GM12878 (cell line): ENCODE data around the gene DENND1A. TPM values are rescaled to one million over a fixed set of nuclear protein-coding genes. Genes with fewer than 3 reads are reported as not detected.

ENCODE experiments used
- ATAC-seq: fragments of 200-7000 bp; cut with Tn5 transposase; 3 replicates; pipeline ENCODE4 v1.9.1; 2020; ENCODE audit warnings: mild to moderate bottlenecking, moderate library complexity
- BruUV-seq: library from RNA; stranded (reverse); fragments of 400-500 nt; replicated peaks from 2 replicates; lab custom pipeline; 2021; lab: Mats Ljungman, UMichigan
- CTCF ChIA-PET: fragments of 300-600 bp; sonication (Branson Sonifier 250); formaldehyde crosslinking; extraction: SDS; loops from one replicate; lab custom pipeline; 2021; ENCODE audit warnings: inconsistent platforms; lab: Yijun Ruan, JAX
- POLR2A ChIA-PET: fragments of 350-600 bp; formaldehyde crosslinking; extraction: SDS; loops from one replicate; lab custom pipeline; 2021; ENCODE audit warnings: inconsistent platforms; lab: Charles Lee
- RAD21 ChIA-PET: fragments of 300-600 bp; sonication (Branson Sonifier 250); formaldehyde crosslinking; loops from one replicate; lab custom pipeline; 2023; ENCODE audit warnings: antibody characterized with exemption; ENCODE audit not compliant: unreplicated experiment; lab: Charles Lee
- SMC1A ChIA-PET: fragments of 300-600 bp; sonication (Branson Sonifier 250); formaldehyde crosslinking; loops from one replicate; lab custom pipeline; 2023; ENCODE audit not compliant: unreplicated experiment, uncharacterized antibody; lab: Charles Lee
- DNase-seq: peaks from one replicate; pipeline ENCODE4 v3.0.0-alpha.2; 2011; ENCODE audit warnings: low read depth, low spot score
- FAIRE-seq: peaks from 3 replicates; lab custom pipeline; 2011; peaks lifted over from hg19 to GRCh38; lab: Jason Lieb, UNC
- H2AFZ ChIP-seq: 2 replicates; pipeline ENCODE4 v1.6.0; 2011; ENCODE audit warnings: low read depth, low read length, control low read depth; ENCODE audit not compliant: control insufficient read depth
- H3K27ac ChIP-seq: 2 replicates; pipeline ENCODE4 v1.5.1; 2011; ENCODE audit warnings: control low read depth; ENCODE audit not compliant: control insufficient read depth, insufficient read depth
- H3K27me3 ChIP-seq, 2 experiments: replicated peaks in 1 of 2; 2 replicates each; pipeline versions ENCODE4 v1.6.0 to v1.6.1; 2011; ENCODE audit warnings: low read length in 1 of 2; ENCODE audit not compliant: control insufficient read depth in 2 of 2, insufficient read depth in 2 of 2
- H3K36me3 ChIP-seq, 2 experiments: 2 replicates each; pipeline ENCODE4 v1.5.1; 2011; ENCODE audit warnings: low read length in 1 of 2; ENCODE audit not compliant: control insufficient read depth in 2 of 2, insufficient read depth in 2 of 2
- H3K4me1 ChIP-seq: 2 replicates; pipeline ENCODE4 v1.6.1; 2011; ENCODE audit warnings: mild to moderate bottlenecking, low read length, moderate library complexity, mixed read lengths; ENCODE audit not compliant: control insufficient read depth, insufficient read depth
- H3K4me2 ChIP-seq: 2 replicates; pipeline ENCODE4 v1.6.0; 2011; ENCODE audit warnings: control low read depth; ENCODE audit not compliant: control insufficient read depth, insufficient read depth
- H3K4me3 ChIP-seq: fragments of 200-600 bp; sonication (generic); 2 replicates; pipeline ENCODE4 v1.5.1; 2016
- H3K79me2 ChIP-seq: 2 replicates; pipeline ENCODE4 v1.6.0; 2011; ENCODE audit warnings: low read length; ENCODE audit not compliant: control insufficient read depth, insufficient read depth
- H3K9ac ChIP-seq: 2 replicates; pipeline ENCODE4 v1.8.0; 2011; ENCODE audit warnings: low read length, control low read depth, mixed read lengths; ENCODE audit not compliant: control insufficient read depth, insufficient read depth
- H3K9me3 ChIP-seq: replicated peaks from 3 replicates; pipeline ENCODE4 v1.5.1; 2011; ENCODE audit warnings: mild to moderate bottlenecking, low read length; ENCODE audit not compliant: control insufficient read depth, insufficient read depth
- H4K20me1 ChIP-seq: 2 replicates; pipeline ENCODE4 v1.6.0; 2011; ENCODE audit not compliant: control insufficient read depth, insufficient read depth
- ATF2 ChIP-seq: IDR thresholded peaks from 2 replicates; pipeline ENCODE4 v1.6.1; 2012; ENCODE audit warnings: low read length, inconsistent platforms
- BCL3 ChIP-seq: IDR thresholded peaks from 2 replicates; pipeline ENCODE4 v1.6.1; 2011; ENCODE audit warnings: borderline replicate concordance, low read depth, mild to moderate bottlenecking, moderate library complexity, low read length; ENCODE audit not compliant: insufficient read depth, poor library complexity, severe bottlenecking
- MXI1 ChIP-seq: fragments of 150-350 bp; IDR thresholded peaks from 2 replicates; pipeline ENCODE4 v1.6.1; 2011; ENCODE audit warnings: low read depth, mild to moderate bottlenecking, inconsistent platforms, low read length, improper control_type of control experiment
- NFYB ChIP-seq: IDR thresholded peaks from 2 replicates; pipeline ENCODE4 v1.6.1; 2011; ENCODE audit warnings: low read depth, mild to moderate bottlenecking, low read length, improper control_type of control experiment, moderate library complexity; ENCODE audit not compliant: insufficient read depth
- PKNOX1 ChIP-seq: fragments of 450-650 bp; IDR thresholded peaks from 2 replicates; pipeline ENCODE4 v1.6.1; 2016; ENCODE audit warnings: mild to moderate bottlenecking
- POU2F2 ChIP-seq: IDR thresholded peaks from 3 replicates; pipeline ENCODE4 v1.6.1; 2011; ENCODE audit warnings: low read depth, mild to moderate bottlenecking, low read length, borderline replicate concordance
- RAD51 ChIP-seq: fragments of 450-650 bp; IDR thresholded peaks from 2 replicates; pipeline ENCODE4 v1.6.1; 2016; ENCODE audit warnings: moderate library complexity, mild to moderate bottlenecking, inconsistent platforms
- RBBP5 ChIP-seq: fragments of 200-600 bp; sonication (generic); conservative IDR thresholded peaks from 2 replicates; pipeline ENCODE4 v1.6.1; 2016
- SMAD1 ChIP-seq: fragments of 450-650 bp; IDR thresholded peaks from 2 replicates; pipeline ENCODE4 v1.6.1; 2018; ENCODE audit warnings: mild to moderate bottlenecking, low read depth; ENCODE audit not compliant: partially characterized antibody
- TBL1XR1 ChIP-seq: IDR thresholded peaks from 2 replicates; pipeline ENCODE4 v1.6.1; 2012; ENCODE audit warnings: low read depth, low read length, improper control_type of control experiment
- WGBS: methylation state at CpG from one replicate; pipeline ENCODE4 v1.1.6; 2016; ENCODE audit warnings: low lambda C conversion rate; ENCODE audit not compliant: insufficient replicate concordance, insufficient coverage; ENCODE audit errors: missing lambda C conversion rate; 5-methylcytosine and 5-hydroxymethylcytosine counted together
- in situ Hi-C: fragments of 300-500 bp; cut with MboI; formaldehyde crosslinking; loops from 9 replicates; pipeline ENCODE4 v1.14.3; 2018; ENCODE audit warnings: mixed read lengths
- intact Hi-C: fragments of 100-400 bp; cut with micrococcal nuclease; formaldehyde crosslinking; loops from one replicate; pipeline ENCODE4 v1.14.2; 2022; ENCODE audit not compliant: unreplicated experiment
- polyA plus RNA-seq, 11 experiments: library from polyadenylated mRNA; depleted of rRNA in 4 of 11; unstranded in 6 of 11; stranded (reverse) in 5 of 11; fragments of >200 nt; fragmentation: Nextera tagmentation in 4 of 11; fragmentation: Illumina TruSeq in 1 of 11; extraction: Ambion mirVana in 4 of 11; extraction: Trizol in 1 of 11; gene quantifications; 1 replicate in 1 of 11; 2 replicates in 10 of 11; pipeline versions ENCODE4 v1.2.1 to v1.2.3, GENCODE V29; 2011 to 2016; ENCODE audit warnings: inconsistent platforms in 2 of 11, missing spikeins in 2 of 11, low read depth in 1 of 11
- total RNA-seq, 4 experiments: library from RNA; depleted of rRNA in 3 of 4; stranded (reverse); fragments of >200 nt in 3 of 4; fragmentation: Illumina TruSeq in 1 of 4; extraction: Trizol in 1 of 4; gene quantifications; 2 replicates each; pipeline versions ENCODE4 v1.2.1 to v1.2.3, GENCODE V29; 2013 to 2021

DENND1A gene
- total and polyA plus RNA-seq, 10 of the 15 experiments (the other 5 are each of a cell fraction or from before 2014, with no cell fraction given) = 14.1 to 48.6 (median 35.2) TPM

- H3K9ac ChIP-seq = no peak overlapping the region
- H3K4me3 ChIP-seq = no peak overlapping the region
- in situ Hi-C loops (no loop called here), intact Hi-C loops (no loop called here)
- no peak overlapping the region for H3K4me2 ChIP-seq
- no peak for FAIRE-seq
- no peaks in the 10 kb centered on the region for H3K27me3 ChIP-seq
- 100% methylated on average over 4 of the region's 4 CpGs for WGBS
- no peak for TF ChIP-seq SMAD1
- TF ChIP-seq RBBP5 = no peak
- no peaks in the 10 kb centered on the region for H3K4me1 ChIP-seq
- BruUV-seq = no TSS peak
- H3K27ac ChIP-seq = no peak overlapping the region
- no peaks in the 10 kb centered on the region for H3K79me2 ChIP-seq
- ATAC-seq = no peak
- ChIA-PET CTCF (interaction anchor here (1.5 kb wide), 1 partner anchor 12 kb away, joined by 3 read pairs; no protein-coding TSS in a partner anchor), SMC1A (no interaction called here), POLR2A (no interaction called here), RAD21 (no interaction called here)
- H3K36me3 ChIP-seq = peaks cover 0 to 3% of the 10 kb centered on the region in 2 experiments; a peak in 2 of 4 replicates
- no peak for DNase-seq
- no peaks in the 10 kb centered on the region for H3K9me3 ChIP-seq
- no peak overlapping the region for H2AFZ ChIP-seq
- peaks cover 2% of the 10 kb centered on the region; the same call in 1 of the 2 replicates for H4K20me1 ChIP-seq
Measured at GRCh38 chr9:123397975-123398374, 532.0 kb downstream of the DENND1A start.

GRCh38 chr9:123395689-123396511 lies 534.0 kb downstream of the DENND1A start:
- H2AFZ ChIP-seq = no peak overlapping the region
- SMC1A ChIA-PET = no interaction called here
- H3K36me3 ChIP-seq = peaks cover 0 to 3% of the 10 kb centered on the region in 2 experiments; a peak in 2 of 4 replicates
- ATAC-seq = no peak
- intact Hi-C loops (no loop called here), in situ Hi-C loops (no loop called here)
- no peaks in the 10 kb centered on the region for H3K4me1 ChIP-seq
- RAD21 ChIA-PET = no interaction called here
- no peak overlapping the region for H3K4me3 ChIP-seq
- no peak for FAIRE-seq
- no peak overlapping the region for H3K9ac ChIP-seq
- no peaks in the 10 kb centered on the region for H3K27me3 ChIP-seq
- 88% methylated on average over 24 of the region's 24 CpGs for WGBS
- no peaks in the 10 kb centered on the region for H3K79me2 ChIP-seq
- no peaks in the 10 kb centered on the region for H3K9me3 ChIP-seq
- POLR2A ChIA-PET = no interaction called here
- CTCF ChIA-PET = interaction anchor here (1.0 to 1.8 kb wide), 2 partner anchors 13 to 42 kb away, joined by 3 to 7 read pairs; no protein-coding TSS in a partner anchor
- BruUV-seq = no TSS peak
- H4K20me1 ChIP-seq = peaks cover 2% of the 10 kb centered on the region; the same call in 1 of the 2 replicates
- no peak for DNase-seq
- no peak overlapping the region for H3K27ac ChIP-seq
- H3K4me2 ChIP-seq = no peak overlapping the region
- TF ChIP-seq NFYB (no peak), PKNOX1 (no peak), BCL3 (no peak), MXI1 (no peak), POU2F2 (no peak), RAD51 (no peak), SMAD1 (no peak), TBL1XR1 (no peak), ATF2 (no peak)
